GM12878 (cell line): ENCODE measurements around the gene BPIFA3. TPM values are rescaled to one million over a fixed set of nuclear protein-coding genes. Genes with fewer than 3 reads are reported as not detected.

Experiments used
- ATAC-seq: fragments of 200-7000 bp; cut with Tn5 transposase; 3 replicates; pipeline ENCODE4 v1.9.1; 2020; ENCODE audit warnings: mild to moderate bottlenecking, moderate library complexity
- BruUV-seq: library from RNA; stranded (reverse); fragments of 400-500 nt; replicated peaks from 2 replicates; lab custom pipeline; 2021; lab: Mats Ljungman, UMichigan
- CTCF ChIA-PET: fragments of 300-600 bp; sonication (Branson Sonifier 250); formaldehyde crosslinking; extraction: SDS; loops from one replicate; lab custom pipeline; 2021; ENCODE audit warnings: inconsistent platforms; lab: Yijun Ruan, JAX
- POLR2A ChIA-PET: fragments of 350-600 bp; formaldehyde crosslinking; extraction: SDS; loops from one replicate; lab custom pipeline; 2021; ENCODE audit warnings: inconsistent platforms; lab: Charles Lee
- RAD21 ChIA-PET: fragments of 300-600 bp; sonication (Branson Sonifier 250); formaldehyde crosslinking; loops from one replicate; lab custom pipeline; 2023; ENCODE audit warnings: antibody characterized with exemption; ENCODE audit not compliant: unreplicated experiment; lab: Charles Lee
- SMC1A ChIA-PET: fragments of 300-600 bp; sonication (Branson Sonifier 250); formaldehyde crosslinking; loops from one replicate; lab custom pipeline; 2023; ENCODE audit not compliant: unreplicated experiment, uncharacterized antibody; lab: Charles Lee
- DNase-seq: peaks from one replicate; pipeline ENCODE4 v3.0.0-alpha.2; 2011; ENCODE audit warnings: low read depth, low spot score
- FAIRE-seq: peaks from 3 replicates; lab custom pipeline; 2011; peaks lifted over from hg19 to GRCh38; lab: Jason Lieb, UNC
- H2AFZ ChIP-seq: 2 replicates; pipeline ENCODE4 v1.6.0; 2011; ENCODE audit warnings: low read depth, low read length, control low read depth; ENCODE audit not compliant: control insufficient read depth
- H3K27ac ChIP-seq: 2 replicates; pipeline ENCODE4 v1.5.1; 2011; ENCODE audit warnings: control low read depth; ENCODE audit not compliant: control insufficient read depth, insufficient read depth
- H3K27me3 ChIP-seq, 2 experiments: replicated peaks in 1 of 2; 2 replicates each; pipeline versions ENCODE4 v1.6.0 to v1.6.1; 2011; ENCODE audit warnings: low read length in 1 of 2; ENCODE audit not compliant: control insufficient read depth in 2 of 2, insufficient read depth in 2 of 2
- H3K36me3 ChIP-seq, 2 experiments: 2 replicates each; pipeline ENCODE4 v1.5.1; 2011; ENCODE audit warnings: low read length in 1 of 2; ENCODE audit not compliant: control insufficient read depth in 2 of 2, insufficient read depth in 2 of 2
- H3K4me1 ChIP-seq: 2 replicates; pipeline ENCODE4 v1.6.1; 2011; ENCODE audit warnings: mild to moderate bottlenecking, low read length, moderate library complexity, mixed read lengths; ENCODE audit not compliant: control insufficient read depth, insufficient read depth
- H3K4me2 ChIP-seq: 2 replicates; pipeline ENCODE4 v1.6.0; 2011; ENCODE audit warnings: control low read depth; ENCODE audit not compliant: control insufficient read depth, insufficient read depth
- H3K4me3 ChIP-seq: fragments of 200-600 bp; sonication (generic); 2 replicates; pipeline ENCODE4 v1.5.1; 2016
- H3K79me2 ChIP-seq: 2 replicates; pipeline ENCODE4 v1.6.0; 2011; ENCODE audit warnings: low read length; ENCODE audit not compliant: control insufficient read depth, insufficient read depth
- H3K9ac ChIP-seq: 2 replicates; pipeline ENCODE4 v1.8.0; 2011; ENCODE audit warnings: low read length, control low read depth, mixed read lengths; ENCODE audit not compliant: control insufficient read depth, insufficient read depth
- H3K9me3 ChIP-seq: replicated peaks from 3 replicates; pipeline ENCODE4 v1.5.1; 2011; ENCODE audit warnings: mild to moderate bottlenecking, low read length; ENCODE audit not compliant: control insufficient read depth, insufficient read depth
- H4K20me1 ChIP-seq: 2 replicates; pipeline ENCODE4 v1.6.0; 2011; ENCODE audit not compliant: control insufficient read depth, insufficient read depth
- BHLHE40 ChIP-seq, 2 experiments: fragments of 450-650 bp in 1 of 2; IDR thresholded peaks; 2 replicates each; pipeline ENCODE4 v1.6.1; 2011 to 2017; ENCODE audit warnings: low read depth in 2 of 2, borderline replicate concordance in 1 of 2, improper control_type of control experiment in 1 of 2, low read length in 1 of 2, mild to moderate bottlenecking in 1 of 2
- CBX3 ChIP-seq: fragments of 200-600 bp; sonication (generic); IDR thresholded peaks from 2 replicates; pipeline ENCODE4 v1.6.1; 2016; ENCODE audit warnings: low read depth, borderline replicate concordance
- CEBPZ ChIP-seq: fragments of 150-350 bp; IDR thresholded peaks from 2 replicates; pipeline ENCODE4 v1.6.1; 2016; ENCODE audit warnings: low read depth, low read length
- CUX1 ChIP-seq: IDR thresholded peaks from 2 replicates; pipeline ENCODE4 v1.6.1; 2012; ENCODE audit warnings: improper control_type of control experiment, low read depth, low read length; ENCODE audit not compliant: insufficient replicate concordance
- E4F1 ChIP-seq: fragments of 450-650 bp; IDR thresholded peaks from 2 replicates; pipeline ENCODE4 v1.6.1; 2018; ENCODE audit warnings: borderline replicate concordance, mild to moderate bottlenecking; ENCODE audit not compliant: partially characterized antibody
- EGR1 ChIP-seq, 2 experiments: IDR thresholded peaks; 1 replicate in 1 of 2; 2 replicates in 1 of 2; pipeline ENCODE4 v1.6.1; 2011 to 2012; ENCODE audit warnings: low read depth in 2 of 2, low read length in 2 of 2, borderline replicate concordance in 1 of 2, mild to moderate bottlenecking in 1 of 2, moderate library complexity in 1 of 2
- GABPA ChIP-seq: IDR thresholded peaks from 2 replicates; pipeline ENCODE4 v1.6.1; 2014; ENCODE audit warnings: antibody characterized with exemption, low read depth, mild to moderate bottlenecking, inconsistent platforms
- IRF4 ChIP-seq: IDR thresholded peaks from 2 replicates; pipeline ENCODE4 v1.6.1; 2011; ENCODE audit warnings: low read depth, low read length
- RBBP5 ChIP-seq: fragments of 200-600 bp; sonication (generic); conservative IDR thresholded peaks from 2 replicates; pipeline ENCODE4 v1.6.1; 2016
- TCF7 ChIP-seq: IDR thresholded peaks from 2 replicates; pipeline ENCODE4 v1.6.1; 2014; ENCODE audit warnings: antibody characterized with exemption, borderline replicate concordance
- ZNF384 ChIP-seq: IDR thresholded peaks from 2 replicates; pipeline ENCODE4 v1.6.1; 2012; ENCODE audit warnings: low read depth, mild to moderate bottlenecking, low read length, improper control_type of control experiment, borderline replicate concordance
- WGBS: methylation state at CpG from one replicate; pipeline ENCODE4 v1.1.6; 2016; ENCODE audit warnings: low lambda C conversion rate; ENCODE audit not compliant: insufficient replicate concordance, insufficient coverage; ENCODE audit errors: missing lambda C conversion rate; 5-methylcytosine and 5-hydroxymethylcytosine counted together
- in situ Hi-C: fragments of 300-500 bp; cut with MboI; formaldehyde crosslinking; loops from 9 replicates; pipeline ENCODE4 v1.14.3; 2018; ENCODE audit warnings: mixed read lengths
- intact Hi-C: fragments of 100-400 bp; cut with micrococcal nuclease; formaldehyde crosslinking; loops from one replicate; pipeline ENCODE4 v1.14.2; 2022; ENCODE audit not compliant: unreplicated experiment
- polyA plus RNA-seq, 11 experiments: library from polyadenylated mRNA; depleted of rRNA in 4 of 11; unstranded in 6 of 11; stranded (reverse) in 5 of 11; fragments of >200 nt; fragmentation: Nextera tagmentation in 4 of 11; fragmentation: Illumina TruSeq in 1 of 11; extraction: Ambion mirVana in 4 of 11; extraction: Trizol in 1 of 11; gene quantifications; 1 replicate in 1 of 11; 2 replicates in 10 of 11; pipeline versions ENCODE4 v1.2.1 to v1.2.3, GENCODE V29; 2011 to 2016; ENCODE audit warnings: inconsistent platforms in 2 of 11, missing spikeins in 2 of 11, low read depth in 1 of 11
- total RNA-seq, 4 experiments: library from RNA; depleted of rRNA in 3 of 4; stranded (reverse); fragments of >200 nt in 3 of 4; fragmentation: Illumina TruSeq in 1 of 4; extraction: Trizol in 1 of 4; gene quantifications; 2 replicates each; pipeline versions ENCODE4 v1.2.1 to v1.2.3, GENCODE V29; 2013 to 2021

Gene BPIFA3
- total and polyA plus RNA-seq, 10 of the 15 experiments (the other 5 are each of a cell fraction or from before 2014, with no cell fraction given): not detected

- TF ChIP-seq BHLHE40 (IDR thresholded peaks at IDR 0.05; ENCODE audit: borderline replicate concordance in 1 of 2, low read depth in 2 of 2, low read length in 1 of 2): no peak
Observed at GRCh38 chr20:33237989-33238388, 20.8 kb downstream of the BPIFA3 start (continued).

- Histone ChIP-seq H3K9ac (no peak overlapping the region), H3K79me2 (no peaks in the 10 kb centered on the region), H3K4me2 (no peak overlapping the region), H3K36me3 (no peaks in the 10 kb centered on the region), H4K20me1 (no peaks in the 10 kb centered on the region), H3K27me3 (peaks cover 0 to 1% of the 10 kb centered on the region in 2 experiments; a peak in 1 of 4 replicates), H3K4me3 (no peak overlapping the region), H3K27ac (no peak overlapping the region), H3K9me3 (no peaks in the 10 kb centered on the region), H3K4me1 (no peaks in the 10 kb centered on the region), H2AFZ (no peak overlapping the region)
- in situ Hi-C loops (no loop called here), intact Hi-C loops (no loop called here)
- 6% methylated on average over 1 of the region's 1 CpG for WGBS
- SMC1A ChIA-PET: no interaction called here
- CTCF ChIA-PET: interaction anchor here (0.9 to 1.6 kb wide), 3 partner anchors 9 to 53 kb away, joined by 3 read pairs; no protein-coding TSS in a partner anchor
- no TSS peak for BruUV-seq
- RAD21 ChIA-PET: no interaction called here
- DNase-seq: no peak
- POLR2A ChIA-PET: no interaction called here
- no peak for FAIRE-seq
- no peak for ATAC-seq
- TF ChIP-seq TCF7 (no peak), IRF4 (no peak), EGR1 (IDR thresholded peaks at IDR 0.05; ENCODE audit: borderline replicate concordance in 1 of 2, low read depth in 2 of 2, low read length in 2 of 2) (no peak), CUX1 (no peak), RBBP5 (no peak), CEBPZ (no peak), GABPA (no peak), CBX3 (no peak), ZNF384 (no peak), E4F1 (no peak)
Observed at GRCh38 chr20:33239418-33239817, 22.3 kb downstream of the BPIFA3 start.
